SU-DHL-6 (cell line): Measurements from ENCODE around the gene NHS.
A peak's percentile ranks its signal among the peaks of the same experiment; 100 is the strongest.

Experiments used
- H2AFZ ChIP-seq: fragments of 200-600 bp; sonication (generic); 2 replicates; pipeline ENCODE4 v1.6.1; 2014; ENCODE audit warnings: low read depth, mild to moderate bottlenecking, moderate library complexity, mixed read lengths, antibody characterized with exemption, low read length; ENCODE audit not compliant: severe bottlenecking
- H3F3A ChIP-seq: fragments of 200-600 bp; shearing (Covaris generic); 2 replicates; pipeline ENCODE4 v1.6.0; 2016; ENCODE audit warnings: antibody characterized with exemption, mild to moderate bottlenecking; ENCODE audit not compliant: insufficient read depth
- H3K27ac ChIP-seq: fragments of 200-600 bp; sonication (generic); 2 replicates; pipeline ENCODE4 v1.5.1; 2016; ENCODE audit warnings: low read depth, mild to moderate bottlenecking, low read length, moderate library complexity, mixed read lengths
- H3K27me3 ChIP-seq: fragments of 200-600 bp; sonication (generic), shearing (Covaris generic); 2 replicates; pipeline ENCODE4 v1.6.0; 2014; ENCODE audit warnings: mild to moderate bottlenecking, low read length
- H3K36me3 ChIP-seq: fragments of 200-600 bp; sonication (generic); 2 replicates; pipeline ENCODE4 v1.6.1; 2014; ENCODE audit warnings: mild to moderate bottlenecking, low read length, mixed read lengths
- H3K4me2 ChIP-seq: fragments of 300-600, 200-600 bp; shearing (Covaris generic), sonication (generic); 2 replicates; pipeline ENCODE4 v1.6.0; 2014; ENCODE audit warnings: low read length, low read depth, mild to moderate bottlenecking; ENCODE audit not compliant: poor library complexity, severe bottlenecking
- H3K4me3 ChIP-seq: fragments of 200-600 bp; sonication (generic); 2 replicates; pipeline ENCODE4 v1.5.1; 2014; ENCODE audit warnings: antibody characterized with exemption, low read length, mild to moderate bottlenecking, mixed read lengths; ENCODE audit not compliant: insufficient read depth, poor library complexity, severe bottlenecking
- H3K79me2 ChIP-seq: fragments of 200-600 bp; sonication (generic); 2 replicates; pipeline ENCODE4 v1.6.1; 2014; ENCODE audit warnings: mild to moderate bottlenecking, low read length, moderate library complexity; ENCODE audit not compliant: insufficient read depth
- H3K9ac ChIP-seq: fragments of 200-600 bp; sonication (generic); 2 replicates; pipeline ENCODE4 v1.7.0; 2014; ENCODE audit warnings: mild to moderate bottlenecking, low read length
- H3K9me2 ChIP-seq: fragments of 200-600 bp; sonication (generic); replicated peaks from 2 replicates; pipeline ENCODE4 v1.6.1; 2014; ENCODE audit warnings: low read length; ENCODE audit not compliant: insufficient read depth
- H3K9me3 ChIP-seq: fragments of 200-600 bp; sonication (generic); 2 replicates; pipeline ENCODE4 v1.6.1; 2014; ENCODE audit warnings: low read length, mixed read lengths; ENCODE audit not compliant: insufficient read depth
- H4K20me1 ChIP-seq: fragments of 200-600 bp; sonication (generic); 2 replicates; pipeline ENCODE4 v1.6.1; 2014; ENCODE audit warnings: low read depth, mild to moderate bottlenecking, antibody characterized with exemption, low read length, moderate library complexity, mixed read lengths
- EZH2phosphoT487 ChIP-seq: fragments of 200-600 bp; sonication (generic), shearing (Covaris generic); conservative IDR thresholded peaks from 2 replicates; pipeline ENCODE4 v1.6.1; 2018; ENCODE audit warnings: mild to moderate bottlenecking, antibody characterized with exemption, low read length, moderate library complexity, mixed read lengths
- TF ChIP-seq, protein P1 (sequence below): fragments of 200-600 bp; sonication (generic); IDR thresholded peaks from one replicate; pipeline ENCODE4 v1.5.1; 2017; ENCODE audit warnings: antibody characterized with exemption, mild to moderate bottlenecking, low read length, moderate library complexity; ENCODE audit not compliant: insufficient read depth, poor library complexity, severe bottlenecking

NHS gene

DNA sequence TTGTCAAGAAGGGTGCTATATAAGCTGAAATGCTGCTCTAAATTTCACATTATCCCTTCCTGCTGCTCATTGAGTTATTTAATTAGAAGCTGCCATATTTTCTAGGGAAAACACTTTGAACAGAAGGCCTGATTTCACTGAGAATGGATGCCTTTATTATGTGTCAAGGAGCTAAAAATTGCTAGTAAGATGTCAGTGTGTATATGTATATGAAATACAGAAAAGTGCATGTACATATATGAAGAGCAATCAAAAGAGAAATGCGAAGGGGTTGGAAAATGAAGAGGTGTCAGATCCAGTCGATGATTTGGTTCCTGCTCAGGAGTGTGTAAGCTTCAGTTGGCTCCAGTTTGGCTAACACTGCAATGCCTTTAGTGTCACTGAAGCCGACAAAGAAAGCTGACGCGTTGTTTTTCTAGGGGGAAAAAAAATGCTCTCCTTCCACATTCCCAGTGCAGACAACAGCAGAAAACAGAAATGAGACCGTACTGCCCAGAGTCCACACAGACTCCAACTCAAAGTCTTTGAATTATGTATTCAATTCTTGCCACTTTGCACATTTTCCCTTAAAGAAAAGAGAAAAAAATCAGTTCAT is 154.2 kb downstream of the NHS start:
- Histone ChIP-seq H3K9me3 (no peaks in the 10 kb centered on the region), H3K79me2 (no peaks in the 10 kb centered on the region), H3F3A (no peaks in the 10 kb centered on the region), H2AFZ (no peak overlapping the region), H3K4me2 (no peak overlapping the region), H4K20me1 (no peaks in the 10 kb centered on the region), H3K27ac (no peak overlapping the region), H3K27me3 (no peaks in the 10 kb centered on the region), H3K9ac (no peak overlapping the region), H3K4me3 (no peak overlapping the region), H3K9me2 (no peaks in the 10 kb centered on the region), H3K36me3 (no peaks in the 10 kb centered on the region)
- no peak for TF ChIP-seq EZH2phosphoT487
- TF ChIP-seq, protein P1, sequence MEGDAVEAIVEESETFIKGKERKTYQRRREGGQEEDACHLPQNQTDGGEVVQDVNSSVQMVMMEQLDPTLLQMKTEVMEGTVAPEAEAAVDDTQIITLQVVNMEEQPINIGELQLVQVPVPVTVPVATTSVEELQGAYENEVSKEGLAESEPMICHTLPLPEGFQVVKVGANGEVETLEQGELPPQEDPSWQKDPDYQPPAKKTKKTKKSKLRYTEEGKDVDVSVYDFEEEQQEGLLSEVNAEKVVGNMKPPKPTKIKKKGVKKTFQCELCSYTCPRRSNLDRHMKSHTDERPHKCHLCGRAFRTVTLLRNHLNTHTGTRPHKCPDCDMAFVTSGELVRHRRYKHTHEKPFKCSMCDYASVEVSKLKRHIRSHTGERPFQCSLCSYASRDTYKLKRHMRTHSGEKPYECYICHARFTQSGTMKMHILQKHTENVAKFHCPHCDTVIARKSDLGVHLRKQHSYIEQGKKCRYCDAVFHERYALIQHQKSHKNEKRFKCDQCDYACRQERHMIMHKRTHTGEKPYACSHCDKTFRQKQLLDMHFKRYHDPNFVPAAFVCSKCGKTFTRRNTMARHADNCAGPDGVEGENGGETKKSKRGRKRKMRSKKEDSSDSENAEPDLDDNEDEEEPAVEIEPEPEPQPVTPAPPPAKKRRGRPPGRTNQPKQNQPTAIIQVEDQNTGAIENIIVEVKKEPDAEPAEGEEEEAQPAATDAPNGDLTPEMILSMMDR, result no peak

GRCh38 chrX:17531500-17531899 is 156.5 kb downstream of the NHS start:
- no peaks in the 10 kb centered on the region for H4K20me1 ChIP-seq
- H3K27me3 ChIP-seq, result no peaks in the 10 kb centered on the region
- no peak for TF ChIP-seq EZH2phosphoT487
- TF ChIP-seq, protein P1, result no peak
- H3K36me3 ChIP-seq, result no peaks in the 10 kb centered on the region
- no peaks in the 10 kb centered on the region for H3K9me3 ChIP-seq
- no peaks in the 10 kb centered on the region for H3F3A ChIP-seq
- H3K9me2 ChIP-seq, result no peaks in the 10 kb centered on the region
- H3K79me2 ChIP-seq, result no peaks in the 10 kb centered on the region
- H3K9ac ChIP-seq, result no peak overlapping the region
- no peak overlapping the region for H3K4me2 ChIP-seq
- H3K27ac ChIP-seq, result no peak overlapping the region
- H2AFZ ChIP-seq, result no peak overlapping the region
- H3K4me3 ChIP-seq, result no peak overlapping the region

GRCh38 chrX:17535229-17535628 is 160.2 kb downstream of the NHS start:
- H3K27me3 ChIP-seq, result no peaks in the 10 kb centered on the region
- no peak overlapping the region for H2AFZ ChIP-seq
- no peak for TF ChIP-seq EZH2phosphoT487
- TF ChIP-seq, protein P1, result peak; percentile 25
- no peaks in the 10 kb centered on the region for H3K79me2 ChIP-seq
- no peak overlapping the region for H3K9ac ChIP-seq
- H3K9me2 ChIP-seq, result no peaks in the 10 kb centered on the region
- H3K36me3 ChIP-seq, result no peaks in the 10 kb centered on the region
- no peaks in the 10 kb centered on the region for H3F3A ChIP-seq
- H3K4me2 ChIP-seq, result no peak overlapping the region
- H3K4me3 ChIP-seq, result no peak overlapping the region
- H4K20me1 ChIP-seq, result no peaks in the 10 kb centered on the region
- no peak overlapping the region for H3K27ac ChIP-seq
- no peaks in the 10 kb centered on the region for H3K9me3 ChIP-seq
